Natural killer cell (primary cell): Measurements from ENCODE around the gene ATP2B1. TPM values are rescaled to one million over a fixed set of nuclear protein-coding genes. Genes with fewer than 3 reads are reported as not detected.

ENCODE experiments used
- ATAC-seq, 3 donors: fragments of 150-1000 bp in 2 of 3; fragments of 200-7000 bp in 1 of 3; cut with Tn5 transposase; 1 replicate in 1 of 3; 2 replicates in 2 of 3; pipeline ENCODE4 v1.10.0; 2021; ENCODE audit warnings: mild to moderate bottlenecking in 2 of 3, moderate library complexity in 2 of 3
- DNase-seq, 2 donors: peaks; one replicate each; pipeline versions ENCODE4 v3.0.0 to v3.0.0-alpha.2; 2013 to 2021; ENCODE audit warnings: mixed read lengths in 1 of 2
- H3K27ac ChIP-seq: one replicate; pipeline ENCODE4 v1.5.1; 2013; ENCODE audit warnings: mild to moderate bottlenecking, low read length
- H3K27me3 ChIP-seq: one replicate; pipeline ENCODE4 v1.6.1; 2013; ENCODE audit warnings: low read length; ENCODE audit not compliant: control insufficient read depth, insufficient read depth
- H3K36me3 ChIP-seq: one replicate; pipeline ENCODE4 v1.6.1; 2013; ENCODE audit warnings: low read length; ENCODE audit not compliant: control insufficient read depth, insufficient read depth
- H3K4me1 ChIP-seq: one replicate; pipeline ENCODE4 v1.6.1; 2013; ENCODE audit warnings: low read length; ENCODE audit not compliant: control insufficient read depth, insufficient read depth
- H3K4me3 ChIP-seq: one replicate; pipeline ENCODE4 v1.5.1; 2013; ENCODE audit warnings: low read length
- H3K9me3 ChIP-seq: one replicate; pipeline ENCODE4 v1.6.1; 2013; ENCODE audit warnings: low read length; ENCODE audit not compliant: control insufficient read depth, insufficient read depth
- H3K27ac Mint-ChIP-seq, 2 donors: one replicate each; pipeline ENCODE4 v1.8.0; 2022; ENCODE audit warnings: mild to moderate bottlenecking in 2 of 2, mixed read lengths in 2 of 2, moderate library complexity in 1 of 2
- H3K27me3 Mint-ChIP-seq, 2 donors: one replicate each; pipeline ENCODE4 v1.8.0; 2022; ENCODE audit warnings: low read depth in 2 of 2, mixed read lengths in 2 of 2
- H3K36me3 Mint-ChIP-seq: one replicate; pipeline ENCODE4 v1.8.0; 2022; ENCODE audit warnings: mixed read lengths
- H3K4me1 Mint-ChIP-seq, 2 donors: one replicate each; pipeline ENCODE4 v1.8.0; 2022; ENCODE audit warnings: mixed read lengths in 2 of 2
- H3K4me3 Mint-ChIP-seq: one replicate; pipeline ENCODE4 v1.8.0; 2022; ENCODE audit warnings: mild to moderate bottlenecking, moderate library complexity, mixed read lengths
- H3K9me3 Mint-ChIP-seq, 2 donors: one replicate each; pipeline ENCODE4 v1.8.0; 2022; ENCODE audit warnings: mixed read lengths in 2 of 2
- CTCF ChIP-seq: fragments of 200-600 bp; IDR thresholded peaks from one replicate; pipeline ENCODE4 v1.8.0; 2022; ENCODE audit warnings: antibody characterized with exemption
- WGBS: methylation state at CpG from one replicate; pipeline ENCODE4 v1.1.7; 2013; ENCODE audit warnings: missing lambda C conversion rate; ENCODE audit not compliant: insufficient coverage; 5-methylcytosine and 5-hydroxymethylcytosine counted together
- intact Hi-C: fragments of 100-400 bp; cut with micrococcal nuclease; formaldehyde crosslinking; loops from one replicate; pipeline ENCODE4 v1.14.2; 2022
- total RNA-seq, 4 donors: library from RNA; stranded (reverse); fragments of 120-200 nt in 1 of 4; gene quantifications; one replicate each; pipeline versions ENCODE4 v1.2.3 to v1.2.4, GENCODE V29; 2013 to 2022

ATP2B1 gene
- total RNA-seq, 3 donors from 2014 or later (not counting 1 experiment from before 2014, with no cell fraction given): 87.8 to 97.6 (median 97.3) TPM

DNA sequence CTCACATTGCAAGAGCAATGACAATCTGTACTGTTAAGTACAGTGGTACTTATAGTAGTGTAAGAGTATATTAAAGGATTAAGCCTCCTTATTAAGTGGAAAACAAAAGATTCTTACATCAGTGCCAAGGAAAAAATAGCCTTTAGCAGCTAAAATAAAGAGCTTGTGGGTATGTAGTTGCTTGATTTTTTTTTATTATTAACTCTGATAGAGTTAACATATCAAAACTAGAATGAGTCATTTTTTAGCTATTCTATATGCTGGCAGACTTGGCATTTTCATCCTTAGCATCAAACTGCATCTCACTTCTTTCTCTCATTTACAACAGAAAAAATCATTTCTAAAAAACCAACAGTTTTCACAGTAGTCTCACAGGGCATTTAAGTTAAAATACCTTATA, 86.5 kb downstream of the ATP2B1 start:
- H3K27ac ChIP-seq: no peak overlapping the region
- no peak for DNase-seq
- Mint-ChIP-seq H3K27me3 (no peaks in the 10 kb centered on the region), H3K27ac (no peak overlapping the region), H3K4me3 (no peak overlapping the region), H3K9me3 (no peaks in the 10 kb centered on the region), H3K4me1 (peaks cover 13 to 17% of the 10 kb centered on the region in 2 donors), H3K36me3 (peaks cover 7% of the 10 kb centered on the region)
- no peak for TF ChIP-seq CTCF
- H3K27me3 ChIP-seq: no peaks in the 10 kb centered on the region
- H3K4me1 ChIP-seq: peaks cover 2% of the 10 kb centered on the region
- peaks cover 37% of the 10 kb centered on the region for H3K36me3 ChIP-seq
- intact Hi-C loops: no loop called here
- H3K4me3 ChIP-seq: no peak overlapping the region
- no peaks in the 10 kb centered on the region for H3K9me3 ChIP-seq
- ATAC-seq: no peak

DNA sequence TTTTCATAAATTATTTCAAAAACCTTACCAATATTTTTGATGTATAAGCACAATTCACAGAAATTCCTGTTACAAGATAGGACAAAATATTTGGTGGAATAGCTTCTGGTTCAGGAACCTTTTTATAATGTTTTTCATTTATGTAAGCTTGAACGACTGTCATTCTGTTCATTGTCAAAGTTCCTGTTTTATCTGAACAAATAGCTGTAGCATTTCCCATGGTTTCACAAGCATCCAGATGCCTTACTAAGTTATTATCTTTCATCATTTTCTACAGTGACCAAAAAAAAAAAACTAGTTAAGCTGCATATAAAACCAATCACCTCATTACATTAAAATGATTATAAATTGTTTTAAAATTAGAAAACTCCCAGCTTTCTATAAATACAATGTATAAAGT, 87.1 kb downstream of the ATP2B1 start:
- H3K4me1 Mint-ChIP-seq: peaks cover 13 to 17% of the 10 kb centered on the region in 2 donors
- peaks cover 36% of the 10 kb centered on the region for H3K36me3 ChIP-seq
- peaks cover 5% of the 10 kb centered on the region for H3K36me3 Mint-ChIP-seq
- TF ChIP-seq CTCF: no peak
- no peaks in the 10 kb centered on the region for H3K9me3 ChIP-seq
- H3K9me3 Mint-ChIP-seq: no peaks in the 10 kb centered on the region
- ATAC-seq (no peak), DNase-seq (no peak)
- no peak overlapping the region for H3K27ac ChIP-seq
- peaks cover 2% of the 10 kb centered on the region for H3K4me1 ChIP-seq
- no peak overlapping the region for H3K4me3 ChIP-seq
- H3K27me3 Mint-ChIP-seq: no peaks in the 10 kb centered on the region
- intact Hi-C loops: no loop called here
- no peak overlapping the region for H3K4me3 Mint-ChIP-seq
- H3K27ac Mint-ChIP-seq: no peak overlapping the region
- no peaks in the 10 kb centered on the region for H3K27me3 ChIP-seq
- 82% methylated on average over 1 of the region's 1 CpG for WGBS

GRCh38 chr12:89619764-89620163, 88.9 kb downstream of the ATP2B1 start:
- intact Hi-C loops: no loop called here

More at GRCh38 chr12:89619764-89620163, 88.9 kb downstream of the ATP2B1 start:
- no peaks in the 10 kb centered on the region for H3K36me3 Mint-ChIP-seq
- no peak for ATAC-seq
- H3K4me3 Mint-ChIP-seq: no peak overlapping the region
- Histone ChIP-seq H3K27me3 (no peaks in the 10 kb centered on the region), H3K4me3 (no peak overlapping the region), H3K9me3 (no peaks in the 10 kb centered on the region), H3K4me1 (peaks cover 2% of the 10 kb centered on the region), H3K36me3 (peaks cover 34% of the 10 kb centered on the region), H3K27ac (no peak overlapping the region)
- H3K27ac Mint-ChIP-seq: peak overlapping the region in 1 of 2 donors; percentile 0
- no peaks in the 10 kb centered on the region for H3K27me3 Mint-ChIP-seq
- no peak for DNase-seq
- peaks cover 17 to 20% of the 10 kb centered on the region in 2 donors for H3K4me1 Mint-ChIP-seq
- no peak for TF ChIP-seq CTCF
- H3K9me3 Mint-ChIP-seq: no peaks in the 10 kb centered on the region
- WGBS: 100% methylated on average over 1 of the region's 2 CpGs
